HepG2 (cell line): Measurements from ENCODE around the gene CES1. TPM values are rescaled to one million over a fixed set of nuclear protein-coding genes. Genes with fewer than 3 reads are reported as not detected.

ENCODE experiments used
- ATAC-seq: fragments of 200-7000 bp; cut with Tn5 transposase; 3 replicates; pipeline ENCODE4 v1.9.1; 2020; ENCODE audit warnings: mild to moderate bottlenecking, moderate library complexity
- BruUV-seq: library from RNA; stranded (reverse); fragments of 400-500 nt; replicated peaks from 2 replicates; lab custom pipeline; 2021; lab: Mats Ljungman, UMichigan
- CTCF ChIA-PET: fragments of 300-600 bp; formaldehyde crosslinking; extraction: SDS; loops from one replicate; lab custom pipeline; 2021; ENCODE audit warnings: low total read pairs, inconsistent platforms, low intra/inter-chr PET ratio; lab: Yijun Ruan, JAX
- POLR2A ChIA-PET: fragments of 350-600 bp; sonication (Branson Sonifier 250); formaldehyde crosslinking; loops from one replicate; lab custom pipeline; 2020; ENCODE audit warnings: antibody characterized with exemption, inconsistent platforms; lab: Yijun Ruan, JAX
- DNase-seq: peaks from one replicate; pipeline ENCODE4 v3.0.0-alpha.2; 2015; ENCODE audit warnings: low spot score
- FAIRE-seq: peaks from 3 replicates; lab custom pipeline; 2011; peaks lifted over from hg19 to GRCh38; lab: Jason Lieb, UNC
- H2AFZ ChIP-seq: one replicate; pipeline ENCODE4 v1.6.1; 2011; ENCODE audit warnings: low read length, inconsistent platforms
- H3K27ac ChIP-seq: fragments of 300-600 bp; 3 replicates; pipeline ENCODE4 v1.8.0; 2011; ENCODE audit warnings: mixed run types, mild to moderate bottlenecking, mixed read lengths, low read length, inconsistent platforms; ENCODE audit not compliant: insufficient read depth; ENCODE audit errors: extremely low read length
- H3K27me3 ChIP-seq, 2 experiments: fragments of 200-600 bp in 1 of 2; 2 replicates in 1 of 2; 3 replicates in 1 of 2; pipeline versions ENCODE4 v1.6.0 to v1.8.0; 2011; ENCODE audit warnings: low read length in 2 of 2, mild to moderate bottlenecking in 2 of 2, moderate library complexity in 2 of 2, inconsistent platforms in 1 of 2; ENCODE audit not compliant: insufficient read depth in 2 of 2, control insufficient read depth in 1 of 2
- H3K36me3 ChIP-seq, 2 experiments: fragments of 200-600 bp in 1 of 2; replicated peaks in 1 of 2; 2 replicates in 1 of 2; 3 replicates in 1 of 2; pipeline versions ENCODE4 v1.5.1 to v1.8.0; 2011; ENCODE audit warnings: low read length in 2 of 2, inconsistent platforms in 1 of 2; ENCODE audit not compliant: insufficient read depth in 2 of 2, control insufficient read depth in 1 of 2
- H3K4me1 ChIP-seq: 2 replicates; pipeline ENCODE4 v1.5.1; 2012; ENCODE audit warnings: low read length, inconsistent platforms; ENCODE audit not compliant: insufficient read depth
- H3K4me2 ChIP-seq: 2 replicates; pipeline ENCODE4 v1.6.0; 2011; ENCODE audit warnings: low read depth, low read length, inconsistent platforms
- H3K4me3 ChIP-seq, 3 experiments: fragments of 200-600 bp in 1 of 3; sonication (generic), shearing (Covaris generic) in 1 of 3; replicated peaks in 1 of 3; 2 replicates each; pipeline ENCODE4 v1.5.1; 2011 to 2016; ENCODE audit warnings: low read length in 3 of 3, inconsistent platforms in 2 of 3, low read depth in 2 of 3, mild to moderate bottlenecking in 2 of 3, control low read depth in 1 of 3, mixed read lengths in 1 of 3; ENCODE audit not compliant: insufficient read depth in 1 of 3
- H3K79me2 ChIP-seq: one replicate; pipeline ENCODE4 v1.6.1; 2011; ENCODE audit warnings: low read length, inconsistent platforms; ENCODE audit not compliant: insufficient read depth
- H3K9ac ChIP-seq: 2 replicates; pipeline ENCODE4 v1.6.0; 2011; ENCODE audit warnings: mild to moderate bottlenecking, low read depth, low read length, inconsistent platforms; ENCODE audit not compliant: insufficient read depth
- H3K9me3 ChIP-seq: 2 replicates; pipeline ENCODE4 v1.5.1; 2012; ENCODE audit warnings: mild to moderate bottlenecking, low read length
- H4K20me1 ChIP-seq: 2 replicates; pipeline ENCODE4 v1.6.0; 2011; ENCODE audit warnings: inconsistent platforms, mild to moderate bottlenecking, low read length, moderate library complexity; ENCODE audit not compliant: insufficient read depth
- ESRRA ChIP-seq: sonication (generic); formaldehyde crosslinking; IDR thresholded peaks from 2 replicates; pipeline ENCODE4 v1.5.1; 2020; ENCODE audit warnings: mild to moderate bottlenecking, low read depth, missing genetic modification reagents
- ZNF282 ChIP-seq: fragments of 450-650 bp; IDR thresholded peaks from 2 replicates; pipeline ENCODE4 v1.6.1; 2018; ENCODE audit not compliant: partially characterized antibody
- ZNF713 ChIP-seq: sonication (generic); formaldehyde crosslinking; IDR thresholded peaks from 2 replicates; pipeline ENCODE4 v1.4.0; 2020; ENCODE audit warnings: mild to moderate bottlenecking, missing genetic modification reagents
- WGBS: methylation state at CpG from one replicate; pipeline ENCODE4 v1.1.6; 2017; ENCODE audit warnings: low lambda C conversion rate; 5-methylcytosine and 5-hydroxymethylcytosine counted together
- in situ Hi-C: cut with HindIII; loops from 2 replicates; pipeline ENCODE4 v1.10.0; 2017; ENCODE audit warnings: low pct_unique_long_range_greater_than_20kb; ENCODE audit not compliant: extremely low pct_ligation_motif_present
- intact Hi-C: fragments of 100-400 bp; cut with micrococcal nuclease; formaldehyde crosslinking; loops from one replicate; pipeline ENCODE4 v1.10.0; 2022; ENCODE audit not compliant: unreplicated experiment
- polyA plus RNA-seq, 8 experiments: library from polyadenylated mRNA; depleted of rRNA in 3 of 8; stranded (reverse) in 7 of 8; unstranded in 1 of 8; fragments of >200 nt; fragmentation: Illumina TruSeq in 4 of 8; extraction: Trizol in 4 of 8; gene quantifications; 2 replicates each; pipeline versions ENCODE4 v1.2.1 to v1.2.3, GENCODE V29; 2011 to 2016; ENCODE audit warnings: low read depth in 4 of 8, missing spikeins in 1 of 8, mixed read lengths in 1 of 8; ENCODE audit not compliant: insufficient read depth in 1 of 8
- total RNA-seq, 5 experiments: library from RNA; depleted of rRNA; stranded (reverse); fragments of >200 nt; fragmentation: Illumina TruSeq; extraction: Trizol; gene quantifications; 2 replicates each; pipeline ENCODE4 v1.2.3, GENCODE V29; 2016; ENCODE audit warnings: low read depth in 1 of 5
- TF ChIP-seq, protein P1 (sequence below): sonication (generic); formaldehyde crosslinking; conservative IDR thresholded peaks from 2 replicates; pipeline ENCODE4 v1.8.0; 2022; ENCODE audit warnings: mild to moderate bottlenecking, moderate library complexity, missing genetic modification reagents
- TF ChIP-seq, protein P2 (sequence below): sonication (generic); formaldehyde crosslinking; IDR thresholded peaks from 2 replicates; pipeline ENCODE4 v1.4.0; 2020; ENCODE audit warnings: missing genetic modification reagents
- TF ChIP-seq, protein P3 (sequence below), 2 experiments: fragments of 450-650 bp in 1 of 2; sonication (generic) in 1 of 2; formaldehyde crosslinking in 1 of 2; IDR thresholded peaks; 2 replicates each; pipeline versions ENCODE4 v1.6.1 to v1.8.0; 2016 to 2022; ENCODE audit warnings: antibody characterized with exemption in 1 of 2, mild to moderate bottlenecking in 1 of 2, missing genetic modification reagents in 1 of 2

Gene CES1
- total and polyA plus RNA-seq, 2 of the 13 experiments (the other 11 are each of a cell fraction or from before 2014, with no cell fraction given) = 136 to 198 TPM

DNA sequence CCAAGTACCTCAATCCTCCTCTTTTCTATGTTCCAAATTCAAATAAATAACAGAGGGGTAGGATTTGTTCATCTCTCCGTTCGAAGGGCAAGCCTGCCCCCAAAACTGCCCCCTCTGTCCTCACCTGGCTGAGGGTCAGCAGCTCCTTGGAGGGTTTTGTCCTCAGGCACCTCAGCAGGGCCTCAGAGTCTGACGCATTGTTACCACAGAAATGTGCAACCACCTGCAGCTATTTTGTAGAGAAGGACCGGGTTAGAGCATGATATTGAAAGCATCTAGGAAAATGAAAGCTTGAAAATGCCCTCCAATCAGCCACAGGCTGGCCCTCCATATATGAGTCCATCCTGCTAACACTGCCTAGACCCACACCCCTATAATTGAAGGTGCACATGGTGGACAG lies 28.4 kb upstream of the CES1 start:
- no peak overlapping the region for H3K27ac ChIP-seq

More for the DNA sequence above, 28.4 kb upstream of the CES1 start:
- H3K4me2 ChIP-seq = no peak overlapping the region
- in situ Hi-C loops (no loop called here), intact Hi-C loops (no loop called here)
- 16% methylated on average over 4 of the region's 4 CpGs for WGBS
- no peaks in the 10 kb centered on the region for H4K20me1 ChIP-seq
- no TSS peak for BruUV-seq
- TF ChIP-seq ZNF282 (no peak), ESRRA (no peak), ZNF713 (CRISPR knock-in tag) (no peak)
- TF ChIP-seq, protein P1, sequence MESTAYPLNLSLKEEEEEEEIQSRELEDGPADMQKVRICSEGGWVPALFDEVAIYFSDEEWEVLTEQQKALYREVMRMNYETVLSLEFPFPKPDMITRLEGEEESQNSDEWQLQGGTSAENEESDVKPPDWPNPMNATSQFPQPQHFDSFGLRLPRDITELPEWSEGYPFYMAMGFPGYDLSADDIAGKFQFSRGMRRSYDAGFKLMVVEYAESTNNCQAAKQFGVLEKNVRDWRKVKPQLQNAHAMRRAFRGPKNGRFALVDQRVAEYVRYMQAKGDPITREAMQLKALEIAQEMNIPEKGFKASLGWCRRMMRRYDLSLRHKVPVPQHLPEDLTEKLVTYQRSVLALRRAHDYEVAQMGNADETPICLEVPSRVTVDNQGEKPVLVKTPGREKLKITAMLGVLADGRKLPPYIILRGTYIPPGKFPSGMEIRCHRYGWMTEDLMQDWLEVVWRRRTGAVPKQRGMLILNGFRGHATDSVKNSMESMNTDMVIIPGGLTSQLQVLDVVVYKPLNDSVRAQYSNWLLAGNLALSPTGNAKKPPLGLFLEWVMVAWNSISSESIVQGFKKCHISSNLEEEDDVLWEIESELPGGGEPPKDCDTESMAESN (CRISPR knock-in tag) = no peak
- TF ChIP-seq, protein P2, sequence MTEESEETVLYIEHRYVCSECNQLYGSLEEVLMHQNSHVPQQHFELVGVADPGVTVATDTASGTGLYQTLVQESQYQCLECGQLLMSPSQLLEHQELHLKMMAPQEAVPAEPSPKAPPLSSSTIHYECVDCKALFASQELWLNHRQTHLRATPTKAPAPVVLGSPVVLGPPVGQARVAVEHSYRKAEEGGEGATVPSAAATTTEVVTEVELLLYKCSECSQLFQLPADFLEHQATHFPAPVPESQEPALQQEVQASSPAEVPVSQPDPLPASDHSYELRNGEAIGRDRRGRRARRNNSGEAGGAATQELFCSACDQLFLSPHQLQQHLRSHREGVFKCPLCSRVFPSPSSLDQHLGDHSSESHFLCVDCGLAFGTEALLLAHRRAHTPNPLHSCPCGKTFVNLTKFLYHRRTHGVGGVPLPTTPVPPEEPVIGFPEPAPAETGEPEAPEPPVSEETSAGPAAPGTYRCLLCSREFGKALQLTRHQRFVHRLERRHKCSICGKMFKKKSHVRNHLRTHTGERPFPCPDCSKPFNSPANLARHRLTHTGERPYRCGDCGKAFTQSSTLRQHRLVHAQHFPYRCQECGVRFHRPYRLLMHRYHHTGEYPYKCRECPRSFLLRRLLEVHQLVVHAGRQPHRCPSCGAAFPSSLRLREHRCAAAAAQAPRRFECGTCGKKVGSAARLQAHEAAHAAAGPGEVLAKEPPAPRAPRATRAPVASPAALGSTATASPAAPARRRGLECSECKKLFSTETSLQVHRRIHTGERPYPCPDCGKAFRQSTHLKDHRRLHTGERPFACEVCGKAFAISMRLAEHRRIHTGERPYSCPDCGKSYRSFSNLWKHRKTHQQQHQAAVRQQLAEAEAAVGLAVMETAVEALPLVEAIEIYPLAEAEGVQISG = no peak
- TF ChIP-seq, protein P3, sequence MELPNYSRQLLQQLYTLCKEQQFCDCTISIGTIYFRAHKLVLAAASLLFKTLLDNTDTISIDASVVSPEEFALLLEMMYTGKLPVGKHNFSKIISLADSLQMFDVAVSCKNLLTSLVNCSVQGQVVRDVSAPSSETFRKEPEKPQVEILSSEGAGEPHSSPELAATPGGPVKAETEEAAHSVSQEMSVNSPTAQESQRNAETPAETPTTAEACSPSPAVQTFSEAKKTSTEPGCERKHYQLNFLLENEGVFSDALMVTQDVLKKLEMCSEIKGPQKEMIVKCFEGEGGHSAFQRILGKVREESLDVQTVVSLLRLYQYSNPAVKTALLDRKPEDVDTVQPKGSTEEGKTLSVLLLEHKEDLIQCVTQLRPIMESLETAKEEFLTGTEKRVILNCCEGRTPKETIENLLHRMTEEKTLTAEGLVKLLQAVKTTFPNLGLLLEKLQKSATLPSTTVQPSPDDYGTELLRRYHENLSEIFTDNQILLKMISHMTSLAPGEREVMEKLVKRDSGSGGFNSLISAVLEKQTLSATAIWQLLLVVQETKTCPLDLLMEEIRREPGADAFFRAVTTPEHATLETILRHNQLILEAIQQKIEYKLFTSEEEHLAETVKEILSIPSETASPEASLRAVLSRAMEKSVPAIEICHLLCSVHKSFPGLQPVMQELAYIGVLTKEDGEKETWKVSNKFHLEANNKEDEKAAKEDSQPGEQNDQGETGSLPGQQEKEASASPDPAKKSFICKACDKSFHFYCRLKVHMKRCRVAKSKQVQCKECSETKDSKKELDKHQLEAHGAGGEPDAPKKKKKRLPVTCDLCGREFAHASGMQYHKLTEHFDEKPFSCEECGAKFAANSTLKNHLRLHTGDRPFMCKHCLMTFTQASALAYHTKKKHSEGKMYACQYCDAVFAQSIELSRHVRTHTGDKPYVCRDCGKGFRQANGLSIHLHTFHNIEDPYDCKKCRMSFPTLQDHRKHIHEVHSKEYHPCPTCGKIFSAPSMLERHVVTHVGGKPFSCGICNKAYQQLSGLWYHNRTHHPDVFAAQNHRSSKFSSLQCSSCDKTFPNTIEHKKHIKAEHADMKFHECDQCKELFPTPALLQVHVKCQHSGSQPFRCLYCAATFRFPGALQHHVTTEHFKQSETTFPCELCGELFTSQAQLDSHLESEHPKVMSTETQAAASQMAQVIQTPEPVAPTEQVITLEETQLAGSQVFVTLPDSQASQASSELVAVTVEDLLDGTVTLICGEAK (IDR thresholded peaks at IDR 0.05) = no peak
- TF ChIP-seq, protein P3 (CRISPR knock-in tag; IDR thresholded peaks at IDR 0.05) = no peak
- no peak for FAIRE-seq
- no peak overlapping the region for H3K4me3 ChIP-seq
- H3K9me3 ChIP-seq = no peaks in the 10 kb centered on the region
- H3K9ac ChIP-seq = no peak overlapping the region
- no peak overlapping the region for H2AFZ ChIP-seq
- H3K27me3 ChIP-seq = peaks cover 2 to 4% of the 10 kb centered on the region in 2 experiments; a peak in 1 of 5 replicates
- no peaks in the 10 kb centered on the region for H3K4me1 ChIP-seq
- POLR2A ChIA-PET = no interaction called here
- no peak for DNase-seq
- CTCF ChIA-PET = no interaction called here
- H3K79me2 ChIP-seq = no peaks in the 10 kb centered on the region
- H3K36me3 ChIP-seq = no peaks in the 10 kb centered on the region
- no peak for ATAC-seq
